GM12892 (cell line): ENCODE data around the gene LBX1.
A peak's percentile ranks its signal among the peaks of the same experiment; 100 is the strongest.
"Not testable (repeated sequence)": the region's sequence is repeated elsewhere in the genome, so short reads cannot be mapped to it uniquely, and the experiment has no call there.

Experiments used
- DNase-seq: peaks from one replicate; pipeline ENCODE4 v3.0.0; 2011; ENCODE audit not compliant: insufficient read length
- FAIRE-seq: peaks from 2 replicates; lab custom pipeline; 2011; peaks lifted over from hg19 to GRCh38; lab: Jason Lieb, UNC
- POLR2A ChIP-seq: IDR thresholded peaks from 2 replicates; pipeline ENCODE4 v1.6.1; 2011; ENCODE audit warnings: low read depth, low read length, control low read depth
- POLR2AphosphoS5 ChIP-seq: IDR thresholded peaks from 2 replicates; pipeline ENCODE4 v1.6.1; 2011; ENCODE audit warnings: low read depth, low read length, control low read depth
- TAF1 ChIP-seq: IDR thresholded peaks from 2 replicates; pipeline ENCODE4 v1.6.1; 2011; ENCODE audit warnings: low read depth, mild to moderate bottlenecking, control low read depth, low read length, borderline replicate concordance

LBX1 gene

DNA sequence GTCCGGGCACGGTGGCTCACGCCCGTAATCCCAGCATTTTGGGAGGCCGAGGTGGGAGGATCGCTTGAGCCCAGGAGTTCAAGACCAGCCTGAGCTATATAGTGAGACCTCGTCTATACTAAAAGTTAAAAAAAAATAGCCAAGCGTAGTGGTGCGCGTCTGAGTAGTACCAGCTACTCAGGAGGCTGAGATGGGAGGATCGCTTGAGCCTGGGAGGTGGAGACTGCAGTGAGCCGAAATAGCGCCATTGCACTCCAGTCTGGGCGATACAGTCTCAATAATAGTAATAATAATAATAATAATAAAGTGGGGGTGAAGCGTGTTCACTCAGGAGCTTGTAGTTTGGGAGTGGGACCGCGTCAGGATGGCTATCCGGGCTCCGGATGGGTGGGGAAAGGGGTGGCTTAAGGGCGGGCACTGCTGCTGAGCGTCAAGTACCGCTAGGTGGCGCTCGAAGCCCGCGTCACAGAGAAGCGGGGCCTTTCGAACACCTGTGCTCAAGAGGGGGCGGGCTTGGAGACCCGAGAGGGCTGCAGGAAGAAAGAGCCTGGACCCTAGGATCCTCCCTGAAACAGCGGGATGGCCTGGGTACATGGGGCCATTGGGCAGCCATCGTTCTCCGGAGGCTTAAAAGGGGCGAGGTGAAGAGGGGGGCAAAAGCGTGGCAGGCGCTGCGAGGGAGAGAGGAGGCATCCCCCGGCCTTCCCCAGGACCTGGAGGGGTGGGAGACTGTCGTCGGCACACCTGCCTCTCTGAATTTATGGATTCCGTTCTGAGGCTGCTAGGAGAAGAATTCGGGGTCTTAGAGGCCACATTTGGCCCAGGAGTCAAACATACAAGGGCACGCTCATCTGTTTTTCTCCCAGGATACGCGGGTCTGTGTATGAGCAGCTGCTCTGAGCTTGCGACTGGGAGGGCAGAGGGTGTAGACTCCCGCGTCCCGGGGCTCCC lies 14.5 kb downstream of the LBX1 start:
- TF ChIP-seq POLR2AphosphoS5 (no peak), POLR2A (no peak), TAF1 (no peak)
- no peak for DNase-seq
- peak; percentile 82 for FAIRE-seq

GRCh38 chr10:101208543-101208942 lies 20.7 kb downstream of the LBX1 start:
- no peak for DNase-seq

GRCh38 chr10:101207026-101207425 lies 22.2 kb downstream of the LBX1 start:
- FAIRE-seq (no peak), DNase-seq (no peak)
- TF ChIP-seq TAF1: no peak
- no peak for TF ChIP-seq POLR2AphosphoS5
- TF ChIP-seq POLR2A: no peak

More at GRCh38 chr10:101208543-101208942, 20.7 kb downstream of the LBX1 start:
- FAIRE-seq: no peak
- TF ChIP-seq TAF1: no peak
- TF ChIP-seq POLR2A: no peak
- TF ChIP-seq POLR2AphosphoS5: no peak

- not testable (repeated sequence) for FAIRE-seq, DNase-seq
Measured at GRCh38 chr10:101202667-101203066, 26.6 kb downstream of the LBX1 start.

DNA sequence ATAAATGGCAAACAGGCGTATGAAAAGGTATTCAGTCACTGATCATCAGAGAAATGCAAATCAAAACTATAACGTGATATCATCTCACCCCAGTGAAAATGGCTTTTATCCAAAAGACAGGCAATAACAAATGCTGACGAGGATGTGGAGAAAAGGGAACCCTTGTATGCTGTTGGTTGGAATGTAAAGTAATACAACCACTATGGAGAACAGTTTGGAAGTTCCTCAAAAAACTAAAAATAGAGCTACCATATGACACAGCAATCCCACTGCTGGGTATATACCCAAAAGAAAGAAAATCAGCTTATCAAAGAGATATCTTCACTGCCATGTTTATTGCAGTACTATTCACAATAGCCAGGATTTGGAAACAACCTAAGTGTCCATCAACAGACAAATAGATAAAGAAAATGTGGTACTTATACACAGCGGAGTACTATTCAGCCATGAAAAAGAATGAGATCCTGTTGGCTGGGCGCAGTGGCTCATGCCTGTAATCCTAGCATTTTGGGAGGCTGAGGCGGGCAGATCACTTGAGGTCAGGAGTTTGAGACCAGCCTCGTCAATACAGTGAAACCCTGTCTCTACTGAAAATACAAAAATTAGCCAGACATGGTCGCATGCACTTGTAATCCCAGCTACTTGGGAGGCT lies 30.8 kb downstream of the LBX1 start:
- FAIRE-seq: not testable (repeated sequence)

GRCh38 chr10:101195921-101196320 lies 33.3 kb downstream of the LBX1 start:
- TF ChIP-seq POLR2A (no peak), TAF1 (no peak), POLR2AphosphoS5 (no peak)
- no peak for DNase-seq
- FAIRE-seq: no peak

More for the DNA sequence above, 30.8 kb downstream of the LBX1 start:
- DNase-seq: not testable (repeated sequence)

DNA sequence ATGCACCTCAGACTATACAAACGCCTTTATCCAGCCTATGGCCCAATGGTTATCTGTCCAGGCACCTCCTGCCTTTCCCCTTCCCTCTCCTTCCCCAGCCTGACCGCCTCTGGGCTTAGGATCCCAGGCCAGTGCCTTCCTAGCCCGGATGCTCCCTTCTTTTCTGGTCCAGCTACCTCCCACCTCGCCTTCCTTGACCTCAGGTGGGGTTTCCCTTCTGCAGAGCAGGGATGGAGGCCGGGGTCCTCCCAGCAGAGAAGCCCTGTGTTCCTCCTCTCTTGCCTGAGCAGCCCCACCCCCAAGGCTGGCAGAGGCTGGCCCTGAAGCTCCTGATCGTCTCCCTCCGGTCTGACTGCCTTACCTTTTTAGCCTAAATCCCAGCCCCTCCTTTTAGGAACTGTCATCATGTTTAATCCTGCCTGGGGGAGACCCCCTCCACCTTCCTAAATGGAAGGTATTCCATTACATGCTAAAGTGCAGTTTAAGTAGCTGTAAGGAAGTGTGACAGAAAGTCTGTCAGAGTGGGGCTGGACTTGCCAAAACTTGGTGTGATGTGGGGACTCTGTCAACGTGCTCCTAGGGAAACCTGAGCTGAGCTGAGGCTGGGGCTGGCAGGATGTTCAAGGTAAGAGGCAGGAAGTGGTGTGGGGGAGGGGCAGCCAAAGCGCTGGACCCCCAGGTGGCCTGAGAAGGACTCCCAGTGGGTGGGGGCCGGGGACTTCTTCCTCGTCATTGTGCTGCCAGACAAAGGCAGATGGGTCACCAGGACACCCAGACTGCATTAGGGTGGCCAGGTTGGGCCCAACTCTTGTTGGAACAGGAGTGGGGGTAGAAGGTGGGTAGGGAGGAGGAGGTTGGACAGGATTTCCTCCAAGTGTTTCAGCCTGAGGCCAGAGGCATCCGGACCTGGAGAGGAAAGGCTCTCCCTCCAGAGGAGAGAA lies 39.5 kb downstream of the LBX1 start:
- FAIRE-seq: no peak
- TF ChIP-seq POLR2AphosphoS5 (no peak), POLR2A (no peak), TAF1 (no peak)
- no peak for DNase-seq

DNA sequence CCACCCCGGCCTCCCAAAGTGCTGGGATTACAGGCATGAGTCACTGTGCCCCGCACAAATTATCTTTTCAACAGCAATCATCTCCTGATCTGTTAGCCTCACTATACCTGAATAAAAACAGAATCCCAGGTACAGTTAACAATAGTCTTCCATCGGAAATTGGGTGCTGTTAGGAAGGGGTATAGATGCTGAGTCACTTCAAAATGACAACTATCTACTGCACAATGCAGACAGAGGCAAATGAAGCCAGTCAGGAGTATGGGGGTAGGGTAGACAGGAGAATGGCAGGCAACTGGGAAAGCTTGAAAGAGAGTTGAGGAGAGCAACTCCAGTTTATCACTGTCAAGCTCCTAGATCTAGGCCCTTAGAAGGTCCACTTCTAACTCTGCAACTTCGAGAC lies 40.3 kb downstream of the LBX1 start:
- DNase-seq (no peak), FAIRE-seq (no peak)
- TF ChIP-seq POLR2A (no peak), POLR2AphosphoS5 (no peak), TAF1 (no peak)

DNA sequence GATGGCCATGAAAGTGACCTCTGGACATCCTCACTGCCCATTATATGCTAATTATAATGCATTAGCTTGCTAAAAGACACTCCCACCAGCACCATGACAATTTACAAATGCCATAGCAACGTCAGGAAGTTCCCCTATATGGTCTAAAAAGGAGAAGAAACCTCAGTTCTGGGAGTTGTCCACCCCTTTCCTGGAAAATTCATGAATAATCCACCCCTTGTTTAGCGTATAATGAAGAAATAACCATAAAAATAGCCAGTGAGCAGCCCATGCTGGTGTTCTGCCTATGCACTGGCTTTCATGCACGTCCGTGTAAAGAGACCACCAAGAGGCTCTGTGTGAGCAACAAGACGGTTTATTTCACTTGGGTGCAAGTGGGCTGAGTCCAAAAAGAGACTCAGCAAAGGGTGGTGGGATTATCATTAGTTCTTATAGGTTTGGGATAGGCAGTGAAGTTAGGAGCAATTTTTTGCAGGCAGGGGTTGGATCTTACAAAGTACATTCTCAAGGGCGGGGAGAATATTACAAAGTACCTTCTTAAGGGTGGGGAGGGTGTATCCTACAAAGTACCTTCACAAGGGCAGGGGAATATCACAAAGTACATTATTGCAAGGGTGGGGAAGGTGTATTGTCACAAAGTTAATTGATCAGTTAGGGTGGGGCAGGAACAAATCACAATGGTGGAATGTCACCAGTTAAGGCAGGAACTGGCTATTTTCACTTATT lies 45.6 kb downstream of the LBX1 start:
- FAIRE-seq: no peak
- no peak for DNase-seq
- TF ChIP-seq POLR2AphosphoS5 (no peak), POLR2A (no peak), TAF1 (no peak)

DNA sequence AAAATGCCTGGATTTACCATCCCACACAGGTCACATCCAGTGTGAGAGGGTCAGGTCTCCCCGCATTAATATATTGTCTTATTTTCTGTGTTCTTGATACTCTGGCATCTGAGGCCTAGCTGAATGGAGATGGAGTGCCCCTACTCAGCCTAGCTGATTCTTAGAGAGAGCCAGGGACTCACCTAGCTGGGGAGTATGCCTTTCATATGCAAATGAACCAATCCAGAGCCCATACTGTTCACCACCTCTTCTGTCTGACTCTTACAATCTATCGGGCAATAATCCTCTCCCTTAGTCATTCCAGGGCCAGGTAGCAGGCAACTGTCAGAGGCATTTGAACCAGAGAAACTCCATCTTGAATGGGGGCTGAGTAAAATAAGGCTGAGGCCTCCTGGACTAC lies 46.3 kb downstream of the LBX1 start:
- DNase-seq (no peak), FAIRE-seq (no peak)
- TF ChIP-seq POLR2A (no peak), TAF1 (no peak), POLR2AphosphoS5 (no peak)
